Peyer's patch (tissue), 4 donors: ENCODE measurements around the gene GABRG3. TPM values are rescaled to one million over a fixed set of nuclear protein-coding genes. Genes with fewer than 3 reads are reported as not detected.

Source experiments
- DNase-seq, 3 donors: peaks; one replicate each; pipeline ENCODE4 v3.0.0-alpha.2; 2017 to 2019
- H3K27ac ChIP-seq, 4 donors: fragments of 200-600 bp; sonication (generic); one replicate each; pipeline ENCODE4 v1.5.1; 2016 to 2019
- H3K27me3 ChIP-seq, 2 donors: fragments of 200-600 bp; sonication (generic); one replicate each; pipeline ENCODE4 v1.5.1; 2019
- H3K36me3 ChIP-seq, 3 donors: fragments of 200-600 bp; sonication (generic); one replicate each; pipeline ENCODE4 v1.5.1; 2016 to 2019
- H3K4me1 ChIP-seq, 4 donors: fragments of 200-600 bp; sonication (generic); one replicate each; pipeline ENCODE4 v1.5.1; 2016 to 2019
- H3K4me3 ChIP-seq, 4 donors: fragments of 200-600 bp; sonication (generic); 1 replicate in 3 of 4; 2 replicates in 1 of 4; pipeline ENCODE4 v1.5.1; 2016 to 2019; ENCODE audit warnings: mild to moderate bottlenecking in 1 of 4
- H3K9me3 ChIP-seq, 4 donors: fragments of 200-600 bp; sonication (generic); one replicate each; pipeline ENCODE4 v1.5.1; 2016 to 2019; ENCODE audit warnings: mild to moderate bottlenecking in 1 of 4
- POLR2A ChIP-seq, 2 donors: fragments of 450-650 bp; IDR thresholded peaks; one replicate each; pipeline ENCODE4 v1.5.1; 2017; ENCODE audit warnings: antibody characterized with exemption in 2 of 2, mild to moderate bottlenecking in 2 of 2, moderate library complexity in 2 of 2
- total RNA-seq, 4 donors: library from RNA; depleted of rRNA; stranded (reverse); fragments of >200 nt; gene quantifications; one replicate each; pipeline ENCODE4 v1.1.0, GENCODE V29; 2016
- TF ChIP-seq, protein P1 (sequence below), 6 experiments: fragments of 450-650 bp in 4 of 6; fragments of 200-600 bp in 2 of 6; sonication (generic) in 1 of 6; IDR thresholded peaks; one replicate each; pipeline ENCODE4 v1.5.1; 2017 to 2019; ENCODE audit warnings: antibody characterized with exemption in 6 of 6, mild to moderate bottlenecking in 3 of 6, moderate library complexity in 1 of 6

Gene GABRG3
- total RNA-seq, 4 donors from 2014 or later, result not detected

DNA sequence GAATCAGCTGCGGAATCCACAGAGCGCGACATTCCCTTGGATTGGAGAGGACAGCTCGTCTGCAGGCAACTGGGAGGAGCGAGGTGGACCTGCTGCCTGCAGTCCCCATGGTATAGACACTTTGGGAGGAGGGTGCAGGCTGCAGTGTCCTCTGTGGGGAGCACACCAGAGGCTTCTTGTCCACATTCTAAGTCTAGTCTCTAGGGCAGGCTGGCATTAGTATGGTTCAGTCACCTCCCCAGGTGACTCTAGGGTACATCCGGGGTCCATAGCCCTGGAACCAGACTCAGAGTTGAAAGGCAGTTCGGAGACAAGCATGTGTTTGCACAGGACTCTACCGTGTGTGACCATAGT lies 118.2 kb downstream of the GABRG3 start:
- Histone ChIP-seq H3K9me3 (peaks cover 0 to 8% (median 0%) of the 10 kb centered on the region in 4 donors), H3K4me3 (no peak overlapping the region), H3K27me3 (no peaks in the 10 kb centered on the region), H3K4me1 (no peaks in the 10 kb centered on the region), H3K36me3 (no peaks in the 10 kb centered on the region), H3K27ac (no peak overlapping the region)
- no peak for DNase-seq
- TF ChIP-seq, protein P1, sequence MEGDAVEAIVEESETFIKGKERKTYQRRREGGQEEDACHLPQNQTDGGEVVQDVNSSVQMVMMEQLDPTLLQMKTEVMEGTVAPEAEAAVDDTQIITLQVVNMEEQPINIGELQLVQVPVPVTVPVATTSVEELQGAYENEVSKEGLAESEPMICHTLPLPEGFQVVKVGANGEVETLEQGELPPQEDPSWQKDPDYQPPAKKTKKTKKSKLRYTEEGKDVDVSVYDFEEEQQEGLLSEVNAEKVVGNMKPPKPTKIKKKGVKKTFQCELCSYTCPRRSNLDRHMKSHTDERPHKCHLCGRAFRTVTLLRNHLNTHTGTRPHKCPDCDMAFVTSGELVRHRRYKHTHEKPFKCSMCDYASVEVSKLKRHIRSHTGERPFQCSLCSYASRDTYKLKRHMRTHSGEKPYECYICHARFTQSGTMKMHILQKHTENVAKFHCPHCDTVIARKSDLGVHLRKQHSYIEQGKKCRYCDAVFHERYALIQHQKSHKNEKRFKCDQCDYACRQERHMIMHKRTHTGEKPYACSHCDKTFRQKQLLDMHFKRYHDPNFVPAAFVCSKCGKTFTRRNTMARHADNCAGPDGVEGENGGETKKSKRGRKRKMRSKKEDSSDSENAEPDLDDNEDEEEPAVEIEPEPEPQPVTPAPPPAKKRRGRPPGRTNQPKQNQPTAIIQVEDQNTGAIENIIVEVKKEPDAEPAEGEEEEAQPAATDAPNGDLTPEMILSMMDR (IDR thresholded peaks at IDR 0.05), result no peak
- no peak for TF ChIP-seq POLR2A (IDR thresholded peaks at IDR 0.05)

- H3K27ac ChIP-seq, result no peak overlapping the region
- no peak overlapping the region for H3K4me3 ChIP-seq
- no peaks in the 10 kb centered on the region for H3K36me3 ChIP-seq
- H3K4me1 ChIP-seq, result no peaks in the 10 kb centered on the region
- no peak for DNase-seq
- H3K27me3 ChIP-seq, result no peaks in the 10 kb centered on the region
- peaks cover 0 to 8% (median 0%) of the 10 kb centered on the region in 4 donors for H3K9me3 ChIP-seq
- TF ChIP-seq, protein P1 (IDR thresholded peaks at IDR 0.05), result no peak
- no peak for TF ChIP-seq POLR2A (IDR thresholded peaks at IDR 0.05)
Measured at GRCh38 chr15:27089676-27090075, 118.7 kb downstream of the GABRG3 start.

- Histone ChIP-seq H3K27me3 (no peaks in the 10 kb centered on the region), H3K27ac (no peak overlapping the region), H3K4me1 (no peaks in the 10 kb centered on the region), H3K36me3 (no peaks in the 10 kb centered on the region), H3K9me3 (peaks cover 0 to 8% (median 0%) of the 10 kb centered on the region in 4 donors), H3K4me3 (no peak overlapping the region)
- DNase-seq, result no peak
- TF ChIP-seq POLR2A (IDR thresholded peaks at IDR 0.05), result no peak
- TF ChIP-seq, protein P1 (IDR thresholded peaks at IDR 0.05), result no peak
Measured at GRCh38 chr15:27091270-27091940, 120.4 kb downstream of the GABRG3 start.

DNA sequence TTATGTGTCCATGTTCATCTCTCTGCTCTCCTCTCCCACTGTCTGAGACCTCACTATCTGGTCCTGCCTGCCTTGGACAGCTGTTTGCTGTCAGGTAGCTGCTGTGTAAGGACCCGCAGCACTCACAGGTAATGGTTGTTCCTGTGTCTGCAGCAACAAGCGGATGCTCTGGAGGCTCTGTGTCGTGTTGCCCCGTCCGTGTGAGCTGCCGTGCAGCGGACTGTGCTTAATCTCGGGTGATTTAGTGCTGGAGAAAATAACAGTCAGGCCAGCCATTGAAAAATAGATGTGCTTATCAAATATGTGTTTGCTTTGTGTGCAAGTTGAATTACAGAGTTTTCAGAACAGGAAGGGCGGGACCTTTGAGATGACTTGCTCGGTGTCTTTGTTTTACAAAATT lies 121.4 kb downstream of the GABRG3 start:
- Histone ChIP-seq H3K27ac (no peak overlapping the region), H3K4me3 (no peak overlapping the region), H3K9me3 (peaks cover 0 to 8% (median 0%) of the 10 kb centered on the region in 4 donors), H3K4me1 (no peaks in the 10 kb centered on the region), H3K27me3 (no peaks in the 10 kb centered on the region), H3K36me3 (no peaks in the 10 kb centered on the region)
- DNase-seq, result no peak
- TF ChIP-seq, protein P1 (IDR thresholded peaks at IDR 0.05), result no peak
- no peak for TF ChIP-seq POLR2A (IDR thresholded peaks at IDR 0.05)

GRCh38 chr15:27094235-27094634 lies 123.3 kb downstream of the GABRG3 start:
- no peaks in the 10 kb centered on the region for H3K4me1 ChIP-seq
- H3K9me3 ChIP-seq, result peaks cover 0 to 8% (median 0%) of the 10 kb centered on the region in 4 donors
- no peaks in the 10 kb centered on the region for H3K36me3 ChIP-seq
- H3K27ac ChIP-seq, result no peak overlapping the region
- no peaks in the 10 kb centered on the region for H3K27me3 ChIP-seq
- no peak for DNase-seq
- H3K4me3 ChIP-seq, result no peak overlapping the region
- TF ChIP-seq POLR2A (IDR thresholded peaks at IDR 0.05), result no peak
- TF ChIP-seq, protein P1 (IDR thresholded peaks at IDR 0.05), result no peak
